Stomach (tissue), 9 donors: ENCODE measurements around the gene SH3BP2. TPM values are rescaled to one million over a fixed set of nuclear protein-coding genes. Genes with fewer than 3 reads are reported as not detected.

Source experiments
- DNase-seq, 2 donors: peaks; one replicate each; pipeline versions ENCODE4 v3.0.0 to v3.0.0-alpha.2; 2013 to 2019
- H3K27ac ChIP-seq, 5 donors: fragments of 200-600 bp in 4 of 5; sonication (generic) in 4 of 5; one replicate each; pipeline ENCODE4 v1.5.1; 2013 to 2019; ENCODE audit warnings: mild to moderate bottlenecking in 1 of 5, moderate library complexity in 1 of 5
- H3K27me3 ChIP-seq, 3 donors: fragments of 200-600 bp; sonication (generic); one replicate each; pipeline ENCODE4 v1.5.1; 2017 to 2019; ENCODE audit warnings: mixed run types in 1 of 3
- H3K36me3 ChIP-seq, 4 donors: fragments of 200-600 bp; sonication (generic); 1 replicate in 3 of 4; 2 replicates in 1 of 4; pipeline ENCODE4 v1.5.1; 2016 to 2019
- H3K4me1 ChIP-seq, 4 donors: fragments of 200-600 bp; sonication (generic); one replicate each; pipeline ENCODE4 v1.5.1; 2016 to 2019
- H3K4me3 ChIP-seq, 4 donors: fragments of 200-600 bp; sonication (generic) in 3 of 4; one replicate each; pipeline ENCODE4 v1.5.1; 2016 to 2019; ENCODE audit warnings: mild to moderate bottlenecking in 1 of 4
- H3K9me3 ChIP-seq, 4 donors: fragments of 200-600 bp; sonication (generic); one replicate each; pipeline ENCODE4 v1.5.1; 2016 to 2019
- EP300 ChIP-seq: sonication (generic); formaldehyde crosslinking; IDR thresholded peaks from one replicate; pipeline ENCODE4 v1.6.1; 2017; ENCODE audit warnings: antibody characterized with exemption
- POLR2A ChIP-seq, 4 donors: fragments of 450-650 bp; IDR thresholded peaks; one replicate each; pipeline ENCODE4 v1.6.1; 2016; ENCODE audit warnings: antibody characterized with exemption in 4 of 4, control low read depth in 2 of 4, mild to moderate bottlenecking in 1 of 4, moderate library complexity in 1 of 4
- POLR2AphosphoS5 ChIP-seq, 3 donors: sonication (generic); formaldehyde crosslinking; IDR thresholded peaks; one replicate each; pipeline ENCODE4 v1.6.1; 2016; ENCODE audit warnings: antibody characterized with exemption in 3 of 3
- WGBS, 5 donors: extraction: QIAGEN DNeasy Blood & Tissue Kit in 3 of 5; methylation state at CpG; one replicate each; pipeline versions ENCODE4 v1.1.5 to v1.1.7; 2013 to 2018; 5-methylcytosine and 5-hydroxymethylcytosine counted together
- intact Hi-C: fragments of 100-400 bp; cut with DNase I; formaldehyde crosslinking; loops from one replicate; pipeline ENCODE4 v1.15.1; 2023; ENCODE audit warnings: low total_unique reads
- polyA plus RNA-seq, 3 donors: library from polyadenylated mRNA; stranded (reverse); fragments of 200-250 nt; gene quantifications; one replicate each; pipeline ENCODE4 v1.2.3, GENCODE V29; 2013
- total RNA-seq, 5 donors: library from RNA; depleted of rRNA; stranded (reverse); fragments of >200 nt; gene quantifications; one replicate each; pipeline versions ENCODE4 v1.1.0 to v1.2.3, GENCODE V29; 2014 to 2016
- TF ChIP-seq, protein P1 (sequence below), 7 experiments: fragments of 450-650 bp in 4 of 7; fragments of 200-600 bp in 3 of 7; sonication (generic) in 3 of 7; IDR thresholded peaks; one replicate each; pipeline ENCODE4 v1.5.1; 2016 to 2019; ENCODE audit warnings: antibody characterized with exemption in 7 of 7, control low read depth in 2 of 7, mild to moderate bottlenecking in 1 of 7
- donor health status: healthy with polysubstance abuse.
- donor health status: Bipolar disorder and iron deficiency.
- donor health status: healthy.

The SH3BP2 gene
- total and polyA plus RNA-seq, 8 donors, result 9.0 to 151 (median 32.7) TPM

DNA sequence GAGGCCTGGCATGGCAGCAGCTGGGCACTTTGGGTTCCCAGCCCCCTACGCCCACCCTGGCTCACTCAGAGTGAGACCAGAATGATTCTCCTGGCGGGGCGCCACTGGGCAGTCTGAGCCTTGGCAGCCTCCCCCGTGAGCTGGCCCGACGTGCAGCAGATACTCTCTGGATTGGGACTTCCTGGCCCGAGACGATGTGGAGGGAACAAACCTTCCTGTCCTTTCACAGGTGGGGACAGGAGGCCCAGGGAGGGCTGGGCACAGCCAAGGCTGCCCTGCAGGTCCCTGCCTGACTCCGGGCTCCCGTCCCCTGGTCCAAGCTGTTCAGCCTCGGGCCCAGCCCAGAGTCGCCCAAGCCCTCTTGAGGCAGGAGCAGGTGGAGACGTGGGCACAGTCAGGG is 32.9 kb downstream of the SH3BP2 start:
- H3K27ac ChIP-seq, result no peak overlapping the region
- H3K36me3 ChIP-seq, result peaks cover 54 to 100% (median 99%) of the 10 kb centered on the region in 4 donors
- H3K4me1 ChIP-seq, result peaks cover 0 to 7% (median 0%) of the 10 kb centered on the region in 4 donors
- no peak overlapping the region for H3K4me3 ChIP-seq
- TF ChIP-seq POLR2A (IDR thresholded peaks at IDR 0.05) (no peak), EP300 (no peak), POLR2AphosphoS5 (IDR thresholded peaks at IDR 0.05) (no peak)
- TF ChIP-seq, protein P1, sequence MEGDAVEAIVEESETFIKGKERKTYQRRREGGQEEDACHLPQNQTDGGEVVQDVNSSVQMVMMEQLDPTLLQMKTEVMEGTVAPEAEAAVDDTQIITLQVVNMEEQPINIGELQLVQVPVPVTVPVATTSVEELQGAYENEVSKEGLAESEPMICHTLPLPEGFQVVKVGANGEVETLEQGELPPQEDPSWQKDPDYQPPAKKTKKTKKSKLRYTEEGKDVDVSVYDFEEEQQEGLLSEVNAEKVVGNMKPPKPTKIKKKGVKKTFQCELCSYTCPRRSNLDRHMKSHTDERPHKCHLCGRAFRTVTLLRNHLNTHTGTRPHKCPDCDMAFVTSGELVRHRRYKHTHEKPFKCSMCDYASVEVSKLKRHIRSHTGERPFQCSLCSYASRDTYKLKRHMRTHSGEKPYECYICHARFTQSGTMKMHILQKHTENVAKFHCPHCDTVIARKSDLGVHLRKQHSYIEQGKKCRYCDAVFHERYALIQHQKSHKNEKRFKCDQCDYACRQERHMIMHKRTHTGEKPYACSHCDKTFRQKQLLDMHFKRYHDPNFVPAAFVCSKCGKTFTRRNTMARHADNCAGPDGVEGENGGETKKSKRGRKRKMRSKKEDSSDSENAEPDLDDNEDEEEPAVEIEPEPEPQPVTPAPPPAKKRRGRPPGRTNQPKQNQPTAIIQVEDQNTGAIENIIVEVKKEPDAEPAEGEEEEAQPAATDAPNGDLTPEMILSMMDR (IDR thresholded peaks at IDR 0.05), result no peak
- intact Hi-C loops, result no loop called here
- WGBS, 5 donors, result 74 to 85% (median 80%) methylated on average over 8 to 13 of the region's 13 CpGs
- H3K27me3 ChIP-seq, result no peaks in the 10 kb centered on the region
- no peaks in the 10 kb centered on the region for H3K9me3 ChIP-seq
- DNase-seq, result no peak

DNA sequence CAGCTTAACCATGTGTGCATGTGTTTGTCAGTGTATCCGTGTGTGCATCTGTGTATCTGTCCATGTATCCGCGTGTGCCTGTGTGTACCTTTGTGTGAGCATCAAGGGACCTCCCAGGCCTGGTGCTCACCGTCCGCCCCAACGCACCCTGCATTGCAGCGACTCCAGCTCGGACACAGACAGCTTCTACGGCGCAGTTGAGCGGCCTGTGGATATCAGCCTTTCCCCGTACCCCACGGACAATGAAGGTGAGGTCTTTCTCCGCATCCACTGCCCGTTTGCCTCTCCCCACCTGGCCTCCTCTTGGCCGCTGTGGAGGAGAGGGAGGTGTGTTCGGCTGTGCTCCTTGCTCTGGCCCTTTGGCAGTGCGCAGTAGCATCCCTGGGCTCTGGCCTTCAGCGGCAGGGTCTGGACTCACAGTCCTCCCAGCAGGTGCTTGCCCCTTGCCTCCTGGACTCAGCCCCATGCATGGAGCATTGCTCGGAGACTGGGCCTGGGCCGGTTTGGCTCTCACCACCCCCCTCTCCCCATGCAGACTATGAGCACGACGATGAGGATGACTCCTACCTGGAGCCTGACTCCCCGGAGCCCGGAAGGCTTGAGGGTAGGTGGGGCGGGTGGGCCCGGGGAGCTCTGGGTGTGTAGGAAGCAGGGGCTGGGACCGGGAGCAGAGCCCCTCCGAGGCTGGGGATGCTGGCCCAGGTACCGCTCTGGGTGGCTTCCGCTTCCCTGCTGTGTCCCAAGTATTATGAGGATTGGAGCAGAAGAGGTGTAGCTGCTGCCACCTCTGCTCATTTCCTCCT is 34.4 kb downstream of the SH3BP2 start:
- no peak overlapping the region for H3K27ac ChIP-seq
- no peaks in the 10 kb centered on the region for H3K27me3 ChIP-seq
- no peak overlapping the region for H3K4me3 ChIP-seq
- H3K36me3 ChIP-seq, result peaks cover 62 to 100% (median 99%) of the 10 kb centered on the region in 4 donors
- intact Hi-C loops, result no loop called here
- peaks cover 0 to 7% (median 0%) of the 10 kb centered on the region in 4 donors for H3K4me1 ChIP-seq
- WGBS, 5 donors, result 91 to 95% (median 93%) methylated on average over 24 to 31 of the region's 31 CpGs
- no peaks in the 10 kb centered on the region for H3K9me3 ChIP-seq
- TF ChIP-seq POLR2AphosphoS5 (IDR thresholded peaks at IDR 0.05), result no peak
- TF ChIP-seq, protein P1 (IDR thresholded peaks at IDR 0.05), result no peak
- TF ChIP-seq EP300, result no peak
- TF ChIP-seq POLR2A (IDR thresholded peaks at IDR 0.05), result no peak
- no peak for DNase-seq

DNA sequence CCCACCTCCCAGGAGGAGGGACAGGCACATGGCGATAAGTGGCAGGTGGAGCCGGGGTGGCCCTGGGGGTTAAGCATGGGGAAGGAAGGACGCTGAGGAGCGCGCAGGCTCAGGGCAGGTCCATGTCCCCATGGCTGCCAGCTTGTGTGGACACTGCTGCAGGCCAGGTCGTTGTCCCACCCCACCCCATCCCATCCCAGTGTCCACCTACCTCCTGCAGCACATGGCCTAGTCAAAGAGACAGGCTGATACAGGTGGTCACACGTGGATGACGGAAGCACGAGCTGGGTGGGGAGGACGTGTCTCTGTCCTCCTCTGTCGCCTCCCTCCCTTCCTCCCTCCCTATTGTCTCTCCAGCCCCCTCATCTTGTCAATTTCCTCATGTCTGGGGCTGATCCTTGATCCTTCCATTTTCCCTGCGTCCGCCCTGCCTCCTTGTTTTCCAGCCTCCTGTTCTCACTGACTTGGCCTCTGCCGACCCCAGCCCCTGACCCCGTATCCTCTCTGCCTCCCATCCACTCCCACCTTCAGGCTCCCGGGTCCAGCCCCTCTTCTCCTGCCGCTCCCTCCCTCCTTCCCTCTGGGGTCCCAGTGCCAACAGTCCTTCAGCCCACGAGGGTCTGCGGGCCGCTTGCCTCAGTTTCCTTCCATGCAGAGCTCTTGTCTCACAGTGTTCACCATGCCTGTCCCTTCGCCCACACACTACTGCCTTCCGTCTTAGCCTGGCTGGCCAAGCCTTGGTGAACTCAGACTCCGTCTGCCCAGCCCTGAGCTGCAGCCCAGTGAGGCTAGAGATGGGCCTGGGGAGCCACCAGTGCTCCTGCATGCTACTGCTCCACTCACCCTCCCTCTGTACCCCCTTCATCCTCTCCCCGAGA is 35.2 kb downstream of the SH3BP2 start:
- no peak overlapping the region for H3K4me3 ChIP-seq
- no peaks in the 10 kb centered on the region for H3K9me3 ChIP-seq
- H3K27me3 ChIP-seq, result no peaks in the 10 kb centered on the region
- H3K36me3 ChIP-seq, result peaks cover 62 to 100% (median 99%) of the 10 kb centered on the region in 4 donors
- TF ChIP-seq, protein P1 (IDR thresholded peaks at IDR 0.05), result no peak
- TF ChIP-seq POLR2A (IDR thresholded peaks at IDR 0.05), result no peak
- TF ChIP-seq POLR2AphosphoS5 (IDR thresholded peaks at IDR 0.05), result no peak
- TF ChIP-seq EP300, result no peak
- H3K4me1 ChIP-seq, result peaks cover 0 to 5% (median 0%) of the 10 kb centered on the region in 4 donors
- intact Hi-C loops, result no loop called here
- DNase-seq, result no peak
- no peak overlapping the region for H3K27ac ChIP-seq
- 83 to 89% (median 88%) methylated on average over 22 to 24 of the region's 24 CpGs for WGBS, 5 donors

DNA sequence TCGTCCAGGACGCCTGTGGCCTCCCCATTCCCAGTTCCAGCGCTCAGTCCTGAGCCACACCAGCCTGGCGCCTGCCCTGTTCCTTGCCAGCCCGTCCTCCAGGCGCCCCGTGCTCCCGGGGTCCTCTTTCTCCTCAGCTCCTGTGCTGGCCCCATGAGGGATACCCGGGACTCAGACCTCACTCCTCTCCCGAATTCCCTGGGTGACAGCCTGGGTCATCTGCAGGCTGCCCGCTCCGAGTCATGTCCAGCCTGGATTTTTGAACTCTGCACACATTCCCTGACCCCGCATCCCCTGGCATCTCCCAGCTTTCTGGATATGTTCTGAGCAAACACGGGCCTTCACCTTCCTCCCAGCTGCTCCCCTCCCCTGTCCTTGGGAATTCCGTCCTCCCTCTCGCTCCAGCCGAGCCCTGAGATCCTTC is 35.9 kb downstream of the SH3BP2 start:
- H3K4me1 ChIP-seq, result no peaks in the 10 kb centered on the region
- H3K9me3 ChIP-seq, result no peaks in the 10 kb centered on the region
- 88 to 95% (median 90%) methylated on average over 17 of the region's 17 CpGs for WGBS, 5 donors
- no peaks in the 10 kb centered on the region for H3K27me3 ChIP-seq
- intact Hi-C loops, result no loop called here
- no peak overlapping the region for H3K27ac ChIP-seq
- H3K4me3 ChIP-seq, result no peak overlapping the region
- no peak for DNase-seq
- no peak for TF ChIP-seq POLR2A (IDR thresholded peaks at IDR 0.05)
- TF ChIP-seq EP300, result no peak
- TF ChIP-seq POLR2AphosphoS5 (IDR thresholded peaks at IDR 0.05), result no peak
- TF ChIP-seq, protein P1 (IDR thresholded peaks at IDR 0.05), result no peak
- H3K36me3 ChIP-seq, result peaks cover 62 to 100% (median 99%) of the 10 kb centered on the region in 4 donors
